ENCODE measurements around the gene BDH1.

DNA sequence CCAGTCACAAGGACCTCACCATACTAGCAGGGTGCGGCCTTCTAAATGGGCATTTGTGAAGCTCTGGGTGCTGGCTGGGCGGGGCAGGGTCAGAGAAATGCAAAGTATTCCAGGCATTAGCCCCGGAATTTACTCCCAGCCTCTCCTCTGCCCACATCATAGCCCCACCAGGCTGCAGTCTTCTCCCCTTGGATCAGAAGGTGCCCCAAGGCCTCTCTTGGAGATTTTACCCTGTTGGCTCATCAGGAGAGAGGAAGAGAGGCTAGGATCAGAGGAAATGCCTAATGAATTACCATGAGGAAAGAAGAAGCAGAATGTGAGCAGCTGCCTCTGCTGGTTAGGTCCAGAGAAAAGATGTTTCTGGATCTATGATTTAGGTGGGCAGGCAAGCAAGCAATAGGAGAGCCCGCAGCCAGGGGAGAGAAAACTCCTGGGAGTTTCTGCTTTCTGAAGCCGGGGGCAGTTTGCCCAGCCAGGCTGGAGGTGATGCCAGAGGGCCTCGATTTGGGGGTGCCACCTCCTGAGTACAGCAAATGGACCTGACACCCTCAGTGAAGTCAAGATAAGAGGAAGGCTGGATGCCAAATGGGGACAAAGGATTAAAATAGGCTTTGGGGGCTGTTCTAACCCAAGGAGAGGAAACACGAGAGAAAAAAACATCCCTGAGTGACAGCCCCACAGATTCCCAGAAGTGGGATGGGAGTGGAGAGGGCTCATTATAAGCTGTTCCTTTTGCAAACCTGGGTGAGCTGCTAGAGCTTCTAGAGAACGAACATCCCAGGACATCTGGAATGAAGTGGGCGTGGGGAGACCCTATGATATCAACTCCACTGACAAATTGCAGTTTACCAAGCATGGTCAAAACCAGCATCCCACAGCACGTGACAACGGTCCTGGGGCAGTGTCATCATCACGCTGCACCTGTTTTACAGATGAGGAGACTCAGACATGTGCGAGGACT is 65.4 kb downstream of the BDH1 start:
- TF ChIP-seq POLR2A (IDR thresholded peaks at IDR 0.05; ENCODE audit: low read length) (no peak), GATA1 (IDR thresholded peaks at IDR 0.05; ENCODE audit: low read depth, low read length) (no peak)
